Activated T-cell treated with anti-CD3 and anti-CD28 coated beads for 48 hours (primary cell): Measurements from ENCODE around the gene CYP4B1.
"Not testable (repeated sequence)": the region's sequence is repeated elsewhere in the genome, so short reads cannot be mapped to it uniquely, and the experiment has no call there.

Source experiments
- DNase-seq: peaks from one replicate; pipeline ENCODE4 v3.0.0-alpha.2; 2020; ENCODE audit warnings: low read depth

CYP4B1 gene

GRCh38 chr1:46816930-46817329 is 18.1 kb downstream of the CYP4B1 start:
- no peak for DNase-seq

GRCh38 chr1:46817814-46818213 is 19.0 kb downstream of the CYP4B1 start:
- no peak for DNase-seq

GRCh38 chr1:46818591-46818990 is 19.7 kb downstream of the CYP4B1 start:
- DNase-seq: no peak

GRCh38 chr1:46819335-46819734 is 20.5 kb downstream of the CYP4B1 start:
- DNase-seq: no peak

GRCh38 chr1:46820076-46820475 is 21.2 kb downstream of the CYP4B1 start:
- no peak for DNase-seq

GRCh38 chr1:46820560-46821060 is 21.8 kb downstream of the CYP4B1 start:
- DNase-seq: no peak

GRCh38 chr1:46822248-46822826 is 23.5 kb downstream of the CYP4B1 start:
- no peak for DNase-seq

- DNase-seq: no peak
Measured at GRCh38 chr1:46823151-46823550, 24.3 kb downstream of the CYP4B1 start.

GRCh38 chr1:46826892-46827291 is 28.0 kb downstream of the CYP4B1 start:
- DNase-seq: not testable (repeated sequence)

GRCh38 chr1:46830665-46831322 is 31.9 kb downstream of the CYP4B1 start:
- no peak for DNase-seq

GRCh38 chr1:46835469-46835868 is 36.6 kb downstream of the CYP4B1 start:
- DNase-seq: not testable (repeated sequence)

GRCh38 chr1:46846386-46846785 is 47.5 kb downstream of the CYP4B1 start:
- not testable (repeated sequence) for DNase-seq

- not testable (repeated sequence) for DNase-seq
Measured at GRCh38 chr1:46857660-46858065, 58.8 kb downstream of the CYP4B1 start.

GRCh38 chr1:46862348-46862747 is 63.5 kb downstream of the CYP4B1 start:
- DNase-seq: no peak
